Uterus (tissue), 4 donors: Measurements from ENCODE around the gene SERGEF. TPM values are rescaled to one million over a fixed set of nuclear protein-coding genes. Genes with fewer than 3 reads are reported as not detected.

ENCODE experiments used
- DNase-seq, 2 donors: peaks; one replicate each; pipeline ENCODE4 v3.0.0-alpha.2; 2019 to 2020
- H3K27ac ChIP-seq, 2 donors: fragments of 200-600 bp; sonication (generic); 1 replicate in 1 of 2; 2 replicates in 1 of 2; pipeline ENCODE4 v1.5.1; 2016 to 2018
- H3K27me3 ChIP-seq, 2 donors: fragments of 200-600 bp; sonication (generic); one replicate each; pipeline ENCODE4 v1.5.1; 2018 to 2019; ENCODE audit warnings: control low read depth in 1 of 2
- H3K36me3 ChIP-seq, 2 donors: fragments of 200-600 bp; sonication (generic); one replicate each; pipeline ENCODE4 v1.5.1; 2019; ENCODE audit warnings: control low read depth in 1 of 2
- H3K4me1 ChIP-seq, 2 donors: fragments of 200-600 bp; sonication (generic); one replicate each; pipeline ENCODE4 v1.5.1; 2018 to 2019; ENCODE audit warnings: control low read depth in 1 of 2
- H3K4me3 ChIP-seq, 2 donors: fragments of 200-600 bp; sonication (generic); 1 replicate in 1 of 2; 2 replicates in 1 of 2; pipeline ENCODE4 v1.5.1; 2018 to 2019; ENCODE audit warnings: mild to moderate bottlenecking in 1 of 2
- H3K9me3 ChIP-seq, 2 donors: fragments of 200-600 bp; sonication (generic); one replicate each; pipeline ENCODE4 v1.5.1; 2019; ENCODE audit warnings: control low read depth in 1 of 2
- POLR2A ChIP-seq, 2 donors: fragments of 450-650 bp; IDR thresholded peaks; one replicate each; pipeline ENCODE4 v1.6.1; 2016; ENCODE audit warnings: antibody characterized with exemption in 2 of 2, mild to moderate bottlenecking in 1 of 2, moderate library complexity in 1 of 2
- intact Hi-C: fragments of 100-400 bp; cut with DNase I; formaldehyde crosslinking; loops from one replicate; pipeline ENCODE4 v1.15.1; 2023; ENCODE audit warnings: low total_unique reads
- total RNA-seq, 4 donors: library from RNA; depleted of rRNA in 3 of 4; stranded (reverse); fragments of >200 nt in 3 of 4; gene quantifications; one replicate each; pipeline versions ENCODE4 v1.1.0 to v1.2.4, GENCODE V29; 2014 to 2023
- TF ChIP-seq, protein P1 (sequence below), 4 experiments: fragments of 200-600 bp in 2 of 4; fragments of 450-650 bp in 2 of 4; sonication (generic) in 2 of 4; IDR thresholded peaks; one replicate each; pipeline ENCODE4 v1.5.1; 2016 to 2019; ENCODE audit warnings: antibody characterized with exemption in 4 of 4, mild to moderate bottlenecking in 2 of 4, moderate library complexity in 1 of 4
- donor health status: DM: yes; HTN: yes; CAD: no.

Gene SERGEF
- total RNA-seq, 4 donors from 2014 or later = 12.6 to 64.4 (median 43.7) TPM

GRCh38 chr11:17748044-17748443, 264.8 kb downstream of the SERGEF start:
- Histone ChIP-seq H3K4me1 (no peaks in the 10 kb centered on the region), H3K9me3 (no peaks in the 10 kb centered on the region), H3K36me3 (no peaks in the 10 kb centered on the region), H3K27me3 (no peaks in the 10 kb centered on the region), H3K27ac (no peak overlapping the region), H3K4me3 (no peak overlapping the region)
- DNase-seq = no peak
- TF ChIP-seq, protein P1, sequence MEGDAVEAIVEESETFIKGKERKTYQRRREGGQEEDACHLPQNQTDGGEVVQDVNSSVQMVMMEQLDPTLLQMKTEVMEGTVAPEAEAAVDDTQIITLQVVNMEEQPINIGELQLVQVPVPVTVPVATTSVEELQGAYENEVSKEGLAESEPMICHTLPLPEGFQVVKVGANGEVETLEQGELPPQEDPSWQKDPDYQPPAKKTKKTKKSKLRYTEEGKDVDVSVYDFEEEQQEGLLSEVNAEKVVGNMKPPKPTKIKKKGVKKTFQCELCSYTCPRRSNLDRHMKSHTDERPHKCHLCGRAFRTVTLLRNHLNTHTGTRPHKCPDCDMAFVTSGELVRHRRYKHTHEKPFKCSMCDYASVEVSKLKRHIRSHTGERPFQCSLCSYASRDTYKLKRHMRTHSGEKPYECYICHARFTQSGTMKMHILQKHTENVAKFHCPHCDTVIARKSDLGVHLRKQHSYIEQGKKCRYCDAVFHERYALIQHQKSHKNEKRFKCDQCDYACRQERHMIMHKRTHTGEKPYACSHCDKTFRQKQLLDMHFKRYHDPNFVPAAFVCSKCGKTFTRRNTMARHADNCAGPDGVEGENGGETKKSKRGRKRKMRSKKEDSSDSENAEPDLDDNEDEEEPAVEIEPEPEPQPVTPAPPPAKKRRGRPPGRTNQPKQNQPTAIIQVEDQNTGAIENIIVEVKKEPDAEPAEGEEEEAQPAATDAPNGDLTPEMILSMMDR (IDR thresholded peaks at IDR 0.05) = no peak
- no peak for TF ChIP-seq POLR2A (IDR thresholded peaks at IDR 0.05)
- intact Hi-C loops = no loop called here

- intact Hi-C loops = no loop called here
- Histone ChIP-seq H3K4me3 (no peak overlapping the region), H3K36me3 (no peaks in the 10 kb centered on the region), H3K9me3 (no peaks in the 10 kb centered on the region), H3K4me1 (no peaks in the 10 kb centered on the region), H3K27me3 (no peaks in the 10 kb centered on the region), H3K27ac (no peak overlapping the region)
- TF ChIP-seq, protein P1 (IDR thresholded peaks at IDR 0.05) = no peak
- no peak for TF ChIP-seq POLR2A (IDR thresholded peaks at IDR 0.05)
- no peak for DNase-seq
Measured at GRCh38 chr11:17747131-17747955, 265.5 kb downstream of the SERGEF start.

DNA sequence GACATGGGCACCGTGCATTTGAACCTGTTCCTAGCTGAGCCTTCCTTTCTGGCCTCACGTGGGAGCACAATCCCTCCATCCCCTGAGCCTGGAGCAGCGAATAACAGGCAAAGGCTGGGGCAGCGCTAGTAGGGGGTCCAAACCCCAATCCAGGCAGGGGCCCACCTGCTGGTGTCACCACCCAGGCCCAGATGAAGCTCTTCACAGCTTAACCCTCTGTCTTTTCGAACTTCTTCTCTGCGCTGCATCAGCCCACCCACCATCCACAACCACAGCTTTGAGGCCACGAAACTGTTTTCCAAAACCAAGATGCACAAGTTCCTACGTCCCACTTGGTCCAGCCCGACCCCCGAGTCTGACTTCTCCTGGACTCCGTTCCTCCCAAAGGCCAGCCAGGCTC, 266.8 kb downstream of the SERGEF start:
- no peak for DNase-seq
- H3K27ac ChIP-seq = no peak overlapping the region
- no peaks in the 10 kb centered on the region for H3K4me1 ChIP-seq
- H3K4me3 ChIP-seq = no peak overlapping the region
- no peak for TF ChIP-seq POLR2A (IDR thresholded peaks at IDR 0.05)
- TF ChIP-seq, protein P1 (IDR thresholded peaks at IDR 0.05) = no peak
- intact Hi-C loops = no loop called here
- H3K9me3 ChIP-seq = no peaks in the 10 kb centered on the region
- H3K36me3 ChIP-seq = no peaks in the 10 kb centered on the region
- H3K27me3 ChIP-seq = no peaks in the 10 kb centered on the region

- no peaks in the 10 kb centered on the region for H3K4me1 ChIP-seq
- no peaks in the 10 kb centered on the region for H3K9me3 ChIP-seq
- DNase-seq = no peak
- H3K36me3 ChIP-seq = no peaks in the 10 kb centered on the region
- intact Hi-C loops = no loop called here
- no peaks in the 10 kb centered on the region for H3K27me3 ChIP-seq
- H3K4me3 ChIP-seq = no peak overlapping the region
- no peak for TF ChIP-seq POLR2A (IDR thresholded peaks at IDR 0.05)
- TF ChIP-seq, protein P1 (IDR thresholded peaks at IDR 0.05) = no peak
- no peak overlapping the region for H3K27ac ChIP-seq
Measured at GRCh38 chr11:17745023-17745772, 267.6 kb downstream of the SERGEF start.
